IMR-90 (cell line): Measurements from ENCODE around the gene GLCE. TPM values are rescaled to one million over a fixed set of nuclear protein-coding genes. Genes with fewer than 3 reads are reported as not detected.

Experiments
- ATAC-seq: fragments of 200-7000 bp; cut with Tn5 transposase; 2 replicates; pipeline ENCODE4 v1.9.1; 2020; ENCODE audit warnings: low read depth, mild to moderate bottlenecking, moderate library complexity
- BruUV-seq: library from RNA; stranded (reverse); fragments of 400-500 nt; replicated peaks from 2 replicates; lab custom pipeline; 2021; lab: Mats Ljungman, UMichigan
- CTCF ChIA-PET: fragments of 300-600 bp; formaldehyde crosslinking; extraction: SDS; loops from one replicate; lab custom pipeline; 2021; ENCODE audit warnings: antibody characterized with exemption; lab: Yijun Ruan, JAX
- POLR2A ChIA-PET: fragments of 300-600 bp; sonication (Branson Sonifier 250); formaldehyde crosslinking; loops from one replicate; lab custom pipeline; 2022; ENCODE audit warnings: antibody characterized with exemption; ENCODE audit not compliant: unreplicated experiment; lab: Charles Lee
- DNase-seq: peaks from one replicate; pipeline ENCODE4 v3.0.0; 2013
- H2AFZ ChIP-seq: replicated peaks from 2 replicates; pipeline ENCODE3; 2013; ENCODE audit warnings: low read length, mild to moderate bottlenecking; ENCODE audit not compliant: poor library complexity
- H2AK5ac ChIP-seq: 2 replicates; pipeline ENCODE4 v1.6.1; 2013; ENCODE audit warnings: low read depth, low read length, inconsistent platforms
- H2AK9ac ChIP-seq: replicated peaks from 2 replicates; pipeline ENCODE3; 2013; ENCODE audit warnings: mild to moderate bottlenecking, low read depth, low read length, moderate library complexity; ENCODE audit not compliant: poor library complexity
- H2BK120ac ChIP-seq: 2 replicates; pipeline ENCODE4 v1.6.1; 2013; ENCODE audit warnings: low read depth, low read length, inconsistent platforms
- H2BK15ac ChIP-seq: 3 replicates; pipeline ENCODE4 v1.6.1; 2013; ENCODE audit warnings: low read depth, low read length, inconsistent platforms
- H2BK20ac ChIP-seq: 2 replicates; pipeline ENCODE4 v1.6.1; 2013; ENCODE audit warnings: low read depth, mild to moderate bottlenecking, inconsistent platforms, low read length, moderate library complexity
- H2BK5ac ChIP-seq: 2 replicates; pipeline ENCODE4 v1.6.1; 2013; ENCODE audit warnings: mild to moderate bottlenecking, low read depth, low read length, inconsistent platforms; ENCODE audit not compliant: poor library complexity, severe bottlenecking
- H3K14ac ChIP-seq: replicated peaks from 2 replicates; pipeline ENCODE4 v1.6.1; 2013; ENCODE audit warnings: low read depth, low read length, inconsistent platforms
- H3K18ac ChIP-seq: 2 replicates; pipeline ENCODE4 v1.6.1; 2013; ENCODE audit warnings: low read depth, low read length, control low read depth
- H3K23ac ChIP-seq: 2 replicates; pipeline ENCODE4 v1.6.1; 2013; ENCODE audit warnings: low read depth, low read length, inconsistent platforms
- H3K27ac ChIP-seq: 2 replicates; pipeline ENCODE4 v1.5.1; 2013; ENCODE audit warnings: mild to moderate bottlenecking, control low read depth, low read length; ENCODE audit not compliant: insufficient read depth
- H3K27me3 ChIP-seq: 2 replicates; pipeline ENCODE4 v1.6.1; 2013; ENCODE audit warnings: low read length; ENCODE audit not compliant: control insufficient read depth, insufficient read depth
- H3K36me3 ChIP-seq: 2 replicates; pipeline ENCODE4 v1.6.1; 2013; ENCODE audit warnings: low read length, mixed read lengths; ENCODE audit not compliant: control insufficient read depth, insufficient read depth
- H3K4ac ChIP-seq: 2 replicates; pipeline ENCODE4 v1.6.1; 2013; ENCODE audit warnings: low read depth, low read length, inconsistent platforms
- H3K4me1 ChIP-seq: 2 replicates; pipeline ENCODE4 v1.6.1; 2013; ENCODE audit warnings: low read length, mixed read lengths; ENCODE audit not compliant: control insufficient read depth, insufficient read depth
- H3K4me2 ChIP-seq: 2 replicates; pipeline ENCODE4 v1.6.1; 2013; ENCODE audit warnings: low read depth, mild to moderate bottlenecking, control low read depth, low read length, moderate library complexity
- H3K4me3 ChIP-seq: 2 replicates; pipeline ENCODE4 v1.5.1; 2013; ENCODE audit warnings: low read depth, mild to moderate bottlenecking, control low read depth, low read length, moderate library complexity; ENCODE audit not compliant: insufficient read depth
- H3K56ac ChIP-seq: 2 replicates; pipeline ENCODE4 v1.6.1; 2013; ENCODE audit warnings: low read length, inconsistent platforms; ENCODE audit not compliant: insufficient read depth; ENCODE audit errors: extremely low read depth
- H3K79me1 ChIP-seq, 2 experiments: 2 replicates each; pipeline ENCODE4 v1.6.1; 2013; ENCODE audit warnings: low read length in 2 of 2, inconsistent platforms in 1 of 2, low read depth in 1 of 2
- H3K9ac ChIP-seq: 2 replicates; pipeline ENCODE4 v1.6.1; 2013; ENCODE audit warnings: low read depth, low read length, control low read depth
- H3K9me1 ChIP-seq: 2 replicates; pipeline ENCODE4 v1.6.1; 2013; ENCODE audit warnings: low read length, inconsistent platforms; ENCODE audit not compliant: insufficient read depth
- H3K9me3 ChIP-seq: 2 replicates; pipeline ENCODE4 v1.6.1; 2013; ENCODE audit warnings: low read length; ENCODE audit not compliant: control insufficient read depth, insufficient read depth
- H4K20me1 ChIP-seq: 2 replicates; pipeline ENCODE4 v1.6.1; 2013; ENCODE audit warnings: low read length, inconsistent platforms; ENCODE audit not compliant: insufficient read depth
- H4K5ac ChIP-seq: 2 replicates; pipeline ENCODE4 v1.6.1; 2013; ENCODE audit warnings: mild to moderate bottlenecking, low read depth, low read length, control low read depth
- H4K8ac ChIP-seq, 2 experiments: 2 replicates each; pipeline ENCODE4 v1.6.1; 2013; ENCODE audit warnings: low read depth in 2 of 2, low read length in 2 of 2, control low read depth in 1 of 2, inconsistent platforms in 1 of 2
- H4K91ac ChIP-seq: 2 replicates; pipeline ENCODE4 v1.6.1; 2013; ENCODE audit warnings: low read depth, low read length, inconsistent platforms; ENCODE audit not compliant: insufficient read depth
- CHD1 ChIP-seq: IDR thresholded peaks from 2 replicates; pipeline ENCODE4 v1.6.1; 2012; ENCODE audit warnings: low read depth, low read length, improper control_type of control experiment
- CTCF ChIP-seq: conservative IDR thresholded peaks from 2 replicates; pipeline ENCODE4 v1.5.1; 2012; ENCODE audit warnings: mild to moderate bottlenecking, low read depth, low read length, improper control_type of control experiment
- FOS ChIP-seq: fragments of 150-350 bp; IDR thresholded peaks from 2 replicates; pipeline ENCODE4 v1.6.1; 2016; ENCODE audit warnings: low read depth, low read length
- MAFK ChIP-seq: IDR thresholded peaks from 2 replicates; pipeline ENCODE4 v1.6.1; 2012; ENCODE audit warnings: low read depth, low read length, improper control_type of control experiment
- MAZ ChIP-seq: IDR thresholded peaks from 2 replicates; pipeline ENCODE4 v1.6.1; 2012; ENCODE audit warnings: low read depth, mild to moderate bottlenecking, low read length, improper control_type of control experiment, moderate library complexity, borderline replicate concordance
- RCOR1 ChIP-seq: IDR thresholded peaks from 2 replicates; pipeline ENCODE4 v1.6.1; 2012; ENCODE audit warnings: mild to moderate bottlenecking, low read length, improper control_type of control experiment; ENCODE audit not compliant: insufficient replicate concordance
- WGBS, 2 experiments: methylation state at CpG; one replicate each; pipeline versions ENCODE4 v1.1.5 to v1.1.7; 2013; ENCODE audit warnings: missing lambda C conversion rate in 2 of 2; ENCODE audit not compliant: insufficient read length in 1 of 2; ENCODE audit errors: extremely low coverage in 2 of 2; 5-methylcytosine and 5-hydroxymethylcytosine counted together
- dilution Hi-C: fragments of 300-500 bp; cut with HindIII; formaldehyde crosslinking; loops from one replicate; pipeline ENCODE4 v1.14.3; 2018; ENCODE audit warnings: low sequenced_read_pairs; ENCODE audit not compliant: unreplicated experiment
- in situ Hi-C: fragments of 300-500 bp; cut with MboI; formaldehyde crosslinking; loops from 3 replicates; pipeline ENCODE4 v1.14.3; 2019; ENCODE audit warnings: low sequenced_read_pairs, inconsistent platforms, mixed read lengths
- intact Hi-C: fragments of 100-400 bp; cut with micrococcal nuclease; formaldehyde crosslinking; loops from 2 replicates; pipeline ENCODE4 v1.10.0; 2022
- polyA plus RNA-seq, 3 experiments: library from polyadenylated mRNA; depleted of rRNA; stranded (reverse); fragments of >200 nt; gene quantifications; 2 replicates each; pipeline ENCODE4 v1.2.3, GENCODE V29; 2012; ENCODE audit warnings: low replicate concordance in 1 of 3
- total RNA-seq: library from RNA; depleted of rRNA; stranded (reverse); fragments of >200 nt; gene quantifications from 2 replicates; pipeline ENCODE4 v1.2.3, GENCODE V29; 2012

The GLCE gene
- total and polyA plus RNA-seq, 2 of the 4 experiments (the other 2 are of a cell fraction) = 15.3 to 29.6 TPM

- DNase-seq (no peak), ATAC-seq (no peak)
- Histone ChIP-seq H3K4me3 (no peak overlapping the region), H2AK5ac (no peak overlapping the region), H2BK5ac (no peak overlapping the region), H2BK15ac (no peak overlapping the region), H2BK20ac (no peak overlapping the region), H3K14ac (no peak overlapping the region), H4K91ac (no peak overlapping the region), H3K4ac (no peak overlapping the region), H3K27ac (no peak overlapping the region), H2BK120ac (no peak overlapping the region), H4K8ac (no peak overlapping the region), H3K36me3 (no peaks in the 10 kb centered on the region), H3K9me3 (no peaks in the 10 kb centered on the region), H3K18ac (no peak overlapping the region), H3K79me1 (no peaks in the 10 kb centered on the region), H4K5ac (no peak overlapping the region), H3K4me2 (no peak overlapping the region), H3K23ac (no peak overlapping the region), H3K4me1 (peaks cover 9% of the 10 kb centered on the region), H3K27me3 (peaks cover 21% of the 10 kb centered on the region), H2AK9ac (no peak overlapping the region), H3K9me1 (peaks cover 6% of the 10 kb centered on the region), H3K56ac (no peak overlapping the region), H4K20me1 (no peaks in the 10 kb centered on the region), H3K9ac (no peak overlapping the region), H2AFZ (no peak overlapping the region)
- no TSS peak for BruUV-seq
- in situ Hi-C loops = no loop called here
- POLR2A ChIA-PET = no interaction called here
- dilution Hi-C loops = no loop called here
- CTCF ChIA-PET = no interaction called here
- intact Hi-C loops = no loop called here
- no peak for TF ChIP-seq CHD1
- TF ChIP-seq MAZ = no peak
- TF ChIP-seq FOS = no peak
- TF ChIP-seq RCOR1 = no peak
- TF ChIP-seq CTCF = no peak
- no peak for TF ChIP-seq MAFK
- WGBS, 2 experiments = 100% methylated on average over 1 of the region's 3 CpGs; no CpG with 5 or more reads in 1 of the 2 experiments
These were observed 10.1 kb upstream of the GLCE start for GRCh38 chr15:69150336-69150735.
